ENCODE results near the gene BMP10. TPM values are rescaled to one million over a fixed set of nuclear protein-coding genes. Genes with fewer than 3 reads are reported as not detected.
A peak's percentile ranks its signal among the peaks of the same experiment; 100 is the strongest.

Gene BMP10
- total and polyA plus RNA-seq, 4 experiments from 2014 or later = not detected

DNA sequence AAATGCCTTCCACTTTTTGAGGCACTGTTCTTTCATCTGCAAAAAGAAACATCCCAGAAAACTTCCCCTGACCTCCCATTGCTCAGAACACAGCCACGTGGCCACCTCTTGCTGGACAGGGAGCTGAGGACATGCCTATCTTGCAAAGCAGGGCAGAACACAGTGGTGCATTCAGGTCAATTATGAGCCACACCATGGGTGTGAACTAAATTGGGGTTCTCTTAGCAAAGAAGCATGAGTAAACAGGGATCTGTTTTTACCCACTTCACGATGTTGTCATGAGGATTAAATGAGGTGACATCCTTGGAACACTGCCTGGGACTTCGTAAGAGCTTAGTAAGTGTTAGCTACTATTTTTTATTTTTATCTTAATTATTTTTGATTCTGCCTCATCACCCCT lies 25.1 kb downstream of the BMP10 start:
- Mint-ChIP-seq H3K27me3 (peaks cover 8 to 11% of the 10 kb centered on the region in 2 donors), H3K4me3 (no peak overlapping the region), H3K4me1 (peaks cover 0 to 2% (median 0%) of the 10 kb centered on the region in 4 donors), H3K27ac (no peak overlapping the region), H3K9me3 (no peaks in the 10 kb centered on the region), H3K36me3 (no peaks in the 10 kb centered on the region)
- DNase-seq = no peak
- Histone ChIP-seq H3K4me3 (ENCODE audit: low read length in 2 of 2) (no peak overlapping the region), H3K27me3 (ENCODE audit: insufficient read depth, low read length) (no peaks in the 10 kb centered on the region), H3K9me3 (ENCODE audit: control insufficient read depth in 1 of 2, low read length in 2 of 2) (no peaks in the 10 kb centered on the region), H3K27ac (ENCODE audit: low read depth, low read length) (no peak overlapping the region), H3K36me3 (ENCODE audit: insufficient read depth, low read length) (no peaks in the 10 kb centered on the region), H3K4me1 (ENCODE audit: insufficient read depth, low read length) (no peaks in the 10 kb centered on the region)
- POLR2A ChIA-PET (ENCODE audit: partially characterized antibody) = no interaction called here
- intact Hi-C loops (cut with micrococcal nuclease) = no loop called here
- CTCF ChIA-PET (ENCODE audit: partially characterized antibody) = interaction anchor here (0.8 to 4.3 kb wide), 6 partner anchors 10 to 137 kb away, joined by 3 to 19 read pairs (median 4); no protein-coding TSS in a partner anchor

DNA sequence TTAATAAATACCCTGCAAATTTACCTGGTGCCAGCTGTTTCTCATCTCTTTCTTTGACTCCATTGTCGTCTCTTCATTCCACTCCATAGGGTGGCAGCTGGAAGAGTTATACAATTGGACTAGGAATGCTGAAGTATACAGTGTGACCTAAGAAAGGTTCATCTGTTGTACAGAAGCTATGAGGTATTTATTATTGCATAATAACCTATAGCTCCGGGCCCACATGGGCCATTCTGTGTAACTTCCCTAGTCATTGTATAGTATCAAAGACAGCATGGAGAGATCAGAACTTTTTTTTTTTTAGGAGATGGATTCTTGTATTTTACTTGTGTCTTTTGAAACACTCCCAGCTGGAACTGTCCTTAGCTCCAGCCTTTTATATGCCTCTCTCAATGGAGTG lies 26.2 kb downstream of the BMP10 start:
- Histone ChIP-seq H3K4me1 (ENCODE audit: insufficient read depth, low read length) (no peaks in the 10 kb centered on the region), H3K27ac (ENCODE audit: low read depth, low read length) (no peak overlapping the region), H3K9me3 (ENCODE audit: control insufficient read depth in 1 of 2, low read length in 2 of 2) (no peaks in the 10 kb centered on the region), H3K4me3 (ENCODE audit: low read length in 2 of 2) (no peak overlapping the region), H3K27me3 (ENCODE audit: insufficient read depth, low read length) (no peaks in the 10 kb centered on the region), H3K36me3 (ENCODE audit: insufficient read depth, low read length) (no peaks in the 10 kb centered on the region)
- Mint-ChIP-seq H3K36me3 (no peaks in the 10 kb centered on the region), H3K27ac (peak overlapping the region in 1 of 7 donors; percentile 6), H3K4me3 (no peak overlapping the region), H3K9me3 (no peaks in the 10 kb centered on the region), H3K27me3 (peaks cover 6 to 8% of the 10 kb centered on the region in 2 donors), H3K4me1 (peaks cover 0 to 2% (median 0%) of the 10 kb centered on the region in 4 donors)
- POLR2A ChIA-PET (ENCODE audit: partially characterized antibody) = interaction anchor here (1.3 to 3.0 kb wide), 2 partner anchors 63 to 69 kb away, joined by 3 to 9 read pairs; no protein-coding TSS in a partner anchor
- CTCF ChIA-PET (ENCODE audit: partially characterized antibody) = interaction anchor here (1.1 to 4.3 kb wide), 8 partner anchors 8 to 357 kb away, joined by 3 to 19 read pairs (median 6); no protein-coding TSS in a partner anchor
- DNase-seq = no peak
- intact Hi-C loops (cut with micrococcal nuclease) = no loop called here

DNA sequence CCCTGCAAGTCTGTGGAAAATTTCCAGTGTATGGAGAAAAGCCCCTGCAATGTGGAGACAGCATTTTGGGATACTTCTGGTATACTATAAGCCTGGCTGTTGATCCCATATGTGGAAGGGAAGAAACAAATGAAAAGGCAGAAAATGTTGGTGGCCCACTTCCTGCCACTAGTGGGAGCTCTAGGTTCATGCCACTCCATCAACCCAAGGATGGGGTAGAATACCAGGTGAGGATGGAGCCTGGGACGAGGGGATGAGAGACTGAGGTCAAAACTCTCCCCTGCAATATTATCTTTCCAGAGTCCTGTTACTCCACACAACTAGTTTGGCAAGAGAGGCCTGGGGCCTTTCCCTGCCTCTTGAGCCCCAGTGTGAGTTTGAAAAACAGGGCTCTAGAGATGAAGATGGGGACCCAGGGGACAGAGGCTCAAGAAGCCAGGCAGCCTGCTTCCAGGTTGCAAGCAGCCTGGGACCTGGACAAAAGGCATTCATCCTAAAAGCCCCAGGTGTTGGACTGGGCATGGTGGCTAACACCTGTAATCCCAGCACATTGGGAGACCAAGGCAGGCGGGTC lies 31.9 kb downstream of the BMP10 start:
- H3K4me3 ChIP-seq (ENCODE audit: low read length in 2 of 2) = no peak overlapping the region
- H3K4me1 Mint-ChIP-seq = peaks cover 11 to 33% (median 22%) of the 10 kb centered on the region in 4 donors
- peak in 3 of 5 donors; percentile 18 to 20 (median 19) for DNase-seq
- POLR2A ChIA-PET (ENCODE audit: partially characterized antibody) = interaction anchor here (0.6 to 1.3 kb wide), 5 partner anchors 69 to 372 kb away, joined by 3 to 6 read pairs (median 4); partner anchors contain the start of gene APLF
- no peaks in the 10 kb centered on the region for H3K9me3 ChIP-seq (ENCODE audit: control insufficient read depth in 1 of 2, low read length in 2 of 2)
- H3K27ac Mint-ChIP-seq = peak overlapping the region in 2 of 7 donors; percentile 12 to 36
- H3K27me3 Mint-ChIP-seq = no peaks in the 10 kb centered on the region
- H3K27ac ChIP-seq (ENCODE audit: low read depth, low read length) = no peak overlapping the region
- H3K4me1 ChIP-seq (ENCODE audit: insufficient read depth, low read length) = peaks cover 16% of the 10 kb centered on the region
- no peaks in the 10 kb centered on the region for H3K36me3 Mint-ChIP-seq
- CTCF ChIA-PET (ENCODE audit: partially characterized antibody) = interaction anchor here (0.9 to 9.0 kb wide), 28 partner anchors 8 to 376 kb away, joined by 3 to 199 read pairs (median 6); no protein-coding TSS in a partner anchor
- H3K9me3 Mint-ChIP-seq = no peaks in the 10 kb centered on the region
- intact Hi-C loops (cut with micrococcal nuclease) = loop anchor here (1.0 kb wide), 2 partner anchors 69 to 86 kb away; no protein-coding TSS in a partner anchor
- no peak overlapping the region for H3K4me3 Mint-ChIP-seq
- H3K27me3 ChIP-seq (ENCODE audit: insufficient read depth, low read length) = no peaks in the 10 kb centered on the region
- H3K36me3 ChIP-seq (ENCODE audit: insufficient read depth, low read length) = no peaks in the 10 kb centered on the region

DNA sequence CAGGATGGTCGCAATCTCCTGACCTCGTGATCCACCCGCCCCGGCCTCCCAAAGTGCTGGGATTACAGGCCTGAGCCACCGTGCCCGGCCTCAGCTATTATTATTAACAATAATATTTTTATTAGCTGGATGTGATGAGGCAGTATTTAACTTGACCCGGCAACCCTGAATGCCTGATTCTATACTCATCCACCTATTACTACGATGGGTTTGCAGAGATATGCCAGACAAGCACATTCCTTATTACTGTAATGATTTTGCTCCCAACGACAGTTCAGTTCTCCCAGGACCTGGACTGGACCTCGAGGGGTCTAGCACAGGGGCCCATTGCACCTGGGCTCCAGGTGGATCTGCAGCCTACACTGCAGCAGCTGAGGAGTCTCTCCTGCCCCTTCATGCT lies 32.6 kb downstream of the BMP10 start:
- POLR2A ChIA-PET (ENCODE audit: partially characterized antibody) = interaction anchor here (0.6 to 2.2 kb wide), 6 partner anchors 69 to 371 kb away, joined by 3 to 6 read pairs (median 4); partner anchors contain the start of gene APLF
- CTCF ChIA-PET (ENCODE audit: partially characterized antibody) = interaction anchor here (0.7 to 9.0 kb wide), 38 partner anchors 9 to 375 kb away, joined by 3 to 199 read pairs (median 5); no protein-coding TSS in a partner anchor
- Mint-ChIP-seq H3K4me3 (no peak overlapping the region), H3K4me1 (peaks cover 11 to 33% (median 22%) of the 10 kb centered on the region in 4 donors), H3K27me3 (no peaks in the 10 kb centered on the region), H3K36me3 (no peaks in the 10 kb centered on the region), H3K27ac (no peak overlapping the region), H3K9me3 (no peaks in the 10 kb centered on the region)
- Histone ChIP-seq H3K36me3 (ENCODE audit: insufficient read depth, low read length) (no peaks in the 10 kb centered on the region), H3K4me3 (ENCODE audit: low read length in 2 of 2) (no peak overlapping the region), H3K27me3 (ENCODE audit: insufficient read depth, low read length) (no peaks in the 10 kb centered on the region), H3K4me1 (ENCODE audit: insufficient read depth, low read length) (peaks cover 16% of the 10 kb centered on the region), H3K9me3 (ENCODE audit: control insufficient read depth in 1 of 2, low read length in 2 of 2) (no peaks in the 10 kb centered on the region), H3K27ac (ENCODE audit: low read depth, low read length) (no peak overlapping the region)
- intact Hi-C loops (cut with micrococcal nuclease) = loop anchor here (1.0 kb wide), 2 partner anchors 70 to 87 kb away; no protein-coding TSS in a partner anchor
- no peak for DNase-seq

DNA sequence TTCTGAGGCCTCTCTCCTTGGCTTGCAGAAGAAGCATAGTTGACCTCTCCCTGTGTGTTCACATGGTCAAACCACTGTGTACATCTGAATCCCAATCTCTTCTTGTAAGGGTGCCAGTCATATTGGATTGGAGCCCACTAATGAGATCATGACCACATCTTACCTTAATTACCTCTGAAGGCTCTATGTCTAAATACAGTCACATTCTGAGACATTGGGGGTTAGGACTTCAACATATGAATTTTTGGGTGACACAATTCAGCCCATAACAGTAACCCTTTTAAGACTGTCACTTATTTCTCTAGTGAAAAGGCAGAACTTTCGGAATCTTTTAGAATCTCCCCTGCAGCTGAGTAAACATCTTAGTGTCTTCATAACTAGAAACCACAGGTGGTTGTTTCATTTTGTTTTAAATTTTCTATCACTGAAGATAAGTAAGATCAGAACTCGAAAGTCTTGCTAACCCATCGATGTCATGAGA lies 33.3 kb downstream of the BMP10 start:
- no peak for DNase-seq
- peaks cover 20% of the 10 kb centered on the region for H3K4me1 ChIP-seq (ENCODE audit: insufficient read depth, low read length)
- H3K27ac ChIP-seq (ENCODE audit: low read depth, low read length) = no peak overlapping the region
- H3K36me3 Mint-ChIP-seq = no peaks in the 10 kb centered on the region
- ChIA-PET CTCF (ENCODE audit: partially characterized antibody) (interaction anchor here (0.7 to 9.0 kb wide), 29 partner anchors 8 to 374 kb away, joined by 3 to 199 read pairs (median 6); no protein-coding TSS in a partner anchor), POLR2A (ENCODE audit: partially characterized antibody) (interaction anchor here (0.5 to 2.2 kb wide), 3 partner anchors 24 to 72 kb away, joined by 3 to 5 read pairs (median 4); no protein-coding TSS in a partner anchor)
- H3K4me3 ChIP-seq (ENCODE audit: low read length in 2 of 2) = no peak overlapping the region
- H3K27ac Mint-ChIP-seq = peak overlapping the region in 1 of 7 donors; percentile 47
- intact Hi-C loops (cut with micrococcal nuclease) = loop anchor here (1.0 kb wide), 3 partner anchors 87 to 375 kb away; no protein-coding TSS in a partner anchor
- H3K36me3 ChIP-seq (ENCODE audit: insufficient read depth, low read length) = no peaks in the 10 kb centered on the region
- no peaks in the 10 kb centered on the region for H3K27me3 Mint-ChIP-seq
- no peaks in the 10 kb centered on the region for H3K27me3 ChIP-seq (ENCODE audit: insufficient read depth, low read length)
- peaks cover 13 to 38% (median 25%) of the 10 kb centered on the region in 4 donors for H3K4me1 Mint-ChIP-seq
- peak overlapping the region in 1 of 8 donors; percentile 19 for H3K4me3 Mint-ChIP-seq
- H3K9me3 ChIP-seq (ENCODE audit: control insufficient read depth in 1 of 2, low read length in 2 of 2) = no peaks in the 10 kb centered on the region
- H3K9me3 Mint-ChIP-seq = no peaks in the 10 kb centered on the region

DNA sequence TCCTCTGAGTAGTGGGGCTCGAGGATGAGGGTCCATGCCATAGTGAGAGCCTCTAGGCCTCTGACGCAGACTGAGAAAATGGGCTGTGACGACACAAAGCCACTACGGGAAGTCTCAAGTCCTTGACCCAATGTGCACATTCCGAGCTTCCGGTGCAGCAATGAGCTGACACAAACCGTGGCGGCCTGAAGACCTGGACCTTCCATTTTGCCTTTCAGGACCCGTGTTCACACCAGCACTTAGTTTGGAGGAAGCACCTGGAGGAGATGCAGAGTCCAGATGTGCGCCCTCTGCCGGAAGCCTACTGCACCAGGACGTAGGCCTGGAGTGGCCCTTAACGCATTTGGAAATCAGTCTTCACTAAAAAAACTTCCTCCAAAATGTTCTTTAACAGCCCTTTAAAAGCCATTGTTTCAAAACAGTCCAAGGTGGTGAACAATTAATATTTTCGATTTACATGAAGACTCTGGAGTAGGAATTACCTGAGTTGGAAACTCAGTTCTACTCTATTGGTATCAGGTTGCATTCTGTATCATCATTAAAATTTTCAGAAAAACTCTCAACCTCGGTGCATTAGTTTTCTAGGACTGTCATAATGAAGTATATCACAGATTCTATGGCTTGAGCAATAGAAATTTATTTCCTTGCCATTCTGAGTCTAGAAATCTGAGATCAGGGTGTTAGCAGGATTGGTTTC lies 33.9 kb downstream of the BMP10 start:
- Mint-ChIP-seq H3K4me1 (peaks cover 19 to 44% (median 31%) of the 10 kb centered on the region in 4 donors), H3K27ac (peak overlapping the region in 3 of 7 donors; percentile 47 to 66 (median 60)), H3K4me3 (peak overlapping the region in 2 of 8 donors; percentile 24 to 38), H3K9me3 (no peaks in the 10 kb centered on the region), H3K27me3 (no peaks in the 10 kb centered on the region), H3K36me3 (no peaks in the 10 kb centered on the region)
- DNase-seq = peak; percentile 50 to 62 (median 54)
- ChIA-PET CTCF (ENCODE audit: partially characterized antibody) (interaction anchor here (0.8 to 9.0 kb wide), 36 partner anchors 8 to 374 kb away, joined by 3 to 199 read pairs (median 6); partner anchors contain the start of gene ARHGAP25), POLR2A (ENCODE audit: partially characterized antibody) (interaction anchor here (0.5 to 4.2 kb wide), 7 partner anchors 25 to 100 kb away, joined by 3 to 21 read pairs (median 5); no protein-coding TSS in a partner anchor)
- no peaks in the 10 kb centered on the region for H3K36me3 ChIP-seq (ENCODE audit: insufficient read depth, low read length)
- no peaks in the 10 kb centered on the region for H3K9me3 ChIP-seq (ENCODE audit: control insufficient read depth in 1 of 2, low read length in 2 of 2)
- H3K4me3 ChIP-seq (ENCODE audit: low read length in 2 of 2) = no peak overlapping the region
- H3K27me3 ChIP-seq (ENCODE audit: insufficient read depth, low read length) = no peaks in the 10 kb centered on the region
- intact Hi-C loops (cut with micrococcal nuclease) = loop anchor here (1.0 kb wide), 3 partner anchors 86 to 374 kb away; no protein-coding TSS in a partner anchor
- H3K4me1 ChIP-seq (ENCODE audit: insufficient read depth, low read length) = peaks cover 26% of the 10 kb centered on the region
- no peak overlapping the region for H3K27ac ChIP-seq (ENCODE audit: low read depth, low read length)
